Spleen (tissue), 7 donors: ENCODE data around the gene TENM4.
A peak's percentile ranks its signal among the peaks of the same experiment; 100 is the strongest.

Source experiments
- CTCF ChIP-seq, 11 experiments: fragments of 200-600 bp in 7 of 11; fragments of 450-650 bp in 4 of 11; sonication (generic) in 4 of 11; IDR thresholded peaks in 8 of 11; conservative IDR thresholded peaks in 3 of 11; 1 replicate in 7 of 11; 2 replicates in 4 of 11; pipeline versions ENCODE4 v1.4.0 to v1.8.0; 2016 to 2021; ENCODE audit warnings: antibody characterized with exemption in 11 of 11, inconsistent platforms in 4 of 11, mild to moderate bottlenecking in 1 of 11
- POLR2A ChIP-seq, 3 donors: fragments of 450-650 bp; IDR thresholded peaks; one replicate each; pipeline ENCODE4 v1.5.1; 2017; ENCODE audit warnings: antibody characterized with exemption in 3 of 3, mild to moderate bottlenecking in 1 of 3
- donor health status: DM: no; HTN: no; CAD: no; lungs with moderate emphysema.
- donor health status: DM: no; HTN: no; CAD: no.
- donor health status: DM: no; HTN: no; CAD: no.

- TF ChIP-seq CTCF (IDR thresholded peaks at IDR 0.05 in 8 of 11, conservative IDR thresholded peaks at IDR 0.05 in 3 of 11) (peak; percentile 73 to 93 (median 90)), POLR2A (IDR thresholded peaks at IDR 0.05) (no peak)
Observed at GRCh38 chr11:78645226-78646202, 795.3 kb downstream of the TENM4 start.
